H1 (cell line): ENCODE measurements around the gene GDF3. TPM values are rescaled to one million over a fixed set of nuclear protein-coding genes. Genes with fewer than 3 reads are reported as not detected.

Experiments
- CTCF ChIA-PET: fragments of 300-600 bp; sonication (Branson Sonifier 250); formaldehyde crosslinking; loops from one replicate; lab custom pipeline; 2021; ENCODE audit not compliant: partially characterized antibody; lab: Charles Lee
- POLR2A ChIA-PET: fragments of 300-600 bp; sonication (Branson Sonifier 250); formaldehyde crosslinking; loops from one replicate; lab custom pipeline; 2021; ENCODE audit warnings: inconsistent platforms; ENCODE audit not compliant: partially characterized antibody; lab: Charles Lee
- DNase-seq, 2 experiments: peaks; one replicate each; pipeline versions ENCODE4 v3.0.0 to v3.0.0-alpha.2; 2010 to 2022; ENCODE audit warnings: low spot score in 2 of 2, low read depth in 1 of 2, mixed read lengths in 1 of 2
- FAIRE-seq: peaks from 2 replicates; lab custom pipeline; 2011; peaks lifted over from hg19 to GRCh38; lab: Jason Lieb, UNC
- H2AFZ ChIP-seq: 2 replicates; pipeline ENCODE4 v1.8.1; 2012; ENCODE audit warnings: low read length, inconsistent platforms
- H2AK5ac ChIP-seq: 2 replicates; pipeline ENCODE4 v1.6.1; 2013; ENCODE audit warnings: low read depth, low read length
- H2BK120ac ChIP-seq: replicated peaks from 2 replicates; pipeline ENCODE3; 2013; ENCODE audit warnings: low read depth, low read length, inconsistent platforms
- H2BK12ac ChIP-seq: 2 replicates; pipeline ENCODE4 v1.6.1; 2013; ENCODE audit warnings: low read depth, low read length
- H2BK15ac ChIP-seq: 2 replicates; pipeline ENCODE4 v1.6.1; 2013; ENCODE audit warnings: low read length
- H2BK20ac ChIP-seq: 2 replicates; pipeline ENCODE4 v1.6.1; 2013; ENCODE audit warnings: low read length
- H2BK5ac ChIP-seq: 2 replicates; pipeline ENCODE4 v1.6.1; 2013; ENCODE audit warnings: low read depth, low read length
- H3K14ac ChIP-seq: 2 replicates; pipeline ENCODE4 v1.6.1; 2013; ENCODE audit warnings: inconsistent platforms; ENCODE audit not compliant: insufficient read length
- H3K18ac ChIP-seq: 2 replicates; pipeline ENCODE4 v1.6.1; 2013; ENCODE audit warnings: low read length; ENCODE audit errors: extremely low read depth
- H3K23ac ChIP-seq: 2 replicates; pipeline ENCODE4 v1.6.1; 2013; ENCODE audit warnings: inconsistent platforms; ENCODE audit not compliant: insufficient read length
- H3K23me2 ChIP-seq: 2 replicates; pipeline ENCODE4 v1.6.1; 2013; ENCODE audit warnings: low read depth, low read length
- H3K27ac ChIP-seq: 2 replicates; pipeline ENCODE4 v1.6.1; 2011; ENCODE audit warnings: low read depth, low read length, inconsistent platforms
- H3K27me3 ChIP-seq, 4 experiments: replicated peaks in 1 of 4; 1 replicate in 1 of 4; 2 replicates in 3 of 4; pipeline versions ENCODE4 v1.6.1 to v1.8.1; 2011 to 2013; ENCODE audit warnings: low read length in 3 of 4, mild to moderate bottlenecking in 3 of 4, inconsistent platforms in 2 of 4, mixed read lengths in 2 of 4, moderate library complexity in 1 of 4; ENCODE audit not compliant: control insufficient read depth in 3 of 4, insufficient read depth in 3 of 4; ENCODE audit errors: extremely low read depth in 1 of 4
- H3K36me3 ChIP-seq, 4 experiments: 2 replicates each; pipeline versions ENCODE4 v1.6.1 to v1.8.1; 2011 to 2013; ENCODE audit warnings: mild to moderate bottlenecking in 4 of 4, low read length in 3 of 4, moderate library complexity in 2 of 4, control low read depth in 1 of 4, inconsistent platforms in 1 of 4; ENCODE audit not compliant: insufficient read depth in 4 of 4, control insufficient read depth in 2 of 4
- H3K4ac ChIP-seq: replicated peaks from 2 replicates; pipeline ENCODE3; 2013; ENCODE audit warnings: low read length, low read depth, mixed read lengths, inconsistent platforms; ENCODE audit not compliant: insufficient read length
- H3K4me1 ChIP-seq, 4 experiments: replicated peaks in 1 of 4; 1 replicate in 1 of 4; 2 replicates in 3 of 4; pipeline versions ENCODE4 v1.6.1 to v1.8.1; 2011 to 2013; ENCODE audit warnings: low read length in 3 of 4, inconsistent platforms in 2 of 4, mixed read lengths in 1 of 4; ENCODE audit not compliant: insufficient read depth in 4 of 4, control insufficient read depth in 3 of 4
- H3K4me2 ChIP-seq, 2 experiments: 2 replicates each; pipeline versions ENCODE4 v1.6.1 to v1.8.1; 2011 to 2013; ENCODE audit warnings: low read depth in 2 of 2, low read length in 2 of 2, control low read depth in 1 of 2, inconsistent platforms in 1 of 2, mild to moderate bottlenecking in 1 of 2; ENCODE audit not compliant: insufficient read depth in 1 of 2
- H3K4me3 ChIP-seq, 4 experiments: fragments of 200-600, 300-600 bp in 1 of 4; sonication (generic), shearing (Covaris generic), sonication (Bioruptor Twin) in 1 of 4; 2 replicates each; pipeline versions ENCODE4 v1.5.1 to v1.8.1; 2011 to 2016; ENCODE audit warnings: low read length in 4 of 4, low read depth in 3 of 4, control low read depth in 2 of 4, inconsistent platforms in 2 of 4, mild to moderate bottlenecking in 2 of 4, mixed read lengths in 1 of 4, moderate library complexity in 1 of 4; ENCODE audit not compliant: insufficient read depth in 2 of 4; ENCODE audit errors: extremely low read depth in 1 of 4
- H3K56ac ChIP-seq: replicated peaks from 2 replicates; pipeline ENCODE3; 2013; ENCODE audit warnings: low read depth, mild to moderate bottlenecking, mixed read lengths, low read length, inconsistent platforms; ENCODE audit not compliant: insufficient read length
- H3K79me1 ChIP-seq: 2 replicates; pipeline ENCODE4 v1.6.1; 2013; ENCODE audit warnings: low read depth, low read length, control low read depth
- H3K79me2 ChIP-seq, 2 experiments: 2 replicates each; pipeline versions ENCODE4 v1.6.1 to v1.8.1; 2012 to 2013; ENCODE audit warnings: low read length in 2 of 2, mild to moderate bottlenecking in 2 of 2, inconsistent platforms in 1 of 2; ENCODE audit not compliant: insufficient read depth in 2 of 2, control insufficient read depth in 1 of 2
- H3K9ac ChIP-seq, 4 experiments: replicated peaks in 1 of 4; 1 replicate in 1 of 4; 2 replicates in 3 of 4; pipeline versions ENCODE4 v1.6.1 to v1.8.1; 2011 to 2013; ENCODE audit warnings: low read depth in 3 of 4, low read length in 3 of 4, control low read depth in 2 of 4, mild to moderate bottlenecking in 2 of 4, moderate library complexity in 2 of 4, inconsistent platforms in 1 of 4; ENCODE audit errors: extremely low read depth in 1 of 4
- H3K9me3 ChIP-seq, 2 experiments: 2 replicates each; pipeline versions ENCODE4 v1.6.1 to v1.8.1; 2012 to 2013; ENCODE audit warnings: mild to moderate bottlenecking in 2 of 2, moderate library complexity in 2 of 2, control low read depth in 1 of 2, inconsistent platforms in 1 of 2, low read depth in 1 of 2, low read length in 1 of 2, mixed read lengths in 1 of 2; ENCODE audit not compliant: insufficient read depth in 2 of 2
- H4K20me1 ChIP-seq, 2 experiments: replicated peaks in 1 of 2; 2 replicates each; pipeline versions ENCODE3 to v1.8.1; 2011 to 2013; ENCODE audit warnings: inconsistent platforms in 2 of 2, low read length in 2 of 2, mild to moderate bottlenecking in 1 of 2; ENCODE audit not compliant: insufficient read depth in 2 of 2, control insufficient read depth in 1 of 2
- H4K5ac ChIP-seq: 2 replicates; pipeline ENCODE4 v1.6.1; 2013; ENCODE audit warnings: low read length, low read depth, mixed read lengths, inconsistent platforms; ENCODE audit not compliant: insufficient read length
- H4K8ac ChIP-seq: 2 replicates; pipeline ENCODE4 v1.8.0; 2013; ENCODE audit warnings: mild to moderate bottlenecking, moderate library complexity, low read length, inconsistent platforms; ENCODE audit not compliant: insufficient read depth; ENCODE audit errors: extremely low read depth
- H4K91ac ChIP-seq: replicated peaks from 2 replicates; pipeline ENCODE3; 2013; ENCODE audit warnings: low read length, mixed read lengths, inconsistent platforms; ENCODE audit not compliant: insufficient read length
- BACH1 ChIP-seq: IDR thresholded peaks from 2 replicates; pipeline ENCODE4 v1.6.1; 2012; ENCODE audit warnings: low read length, improper control_type of control experiment
- HDAC2 ChIP-seq, 2 experiments: fragments of 300-600 bp in 1 of 2; sonication (generic) in 1 of 2; IDR thresholded peaks; 2 replicates each; pipeline ENCODE4 v1.6.1; 2011 to 2012; ENCODE audit warnings: low read depth in 2 of 2, low read length in 2 of 2, mild to moderate bottlenecking in 2 of 2, moderate library complexity in 2 of 2, borderline replicate concordance in 1 of 2, inconsistent platforms in 1 of 2
- HDAC6 ChIP-seq: IDR thresholded peaks from one replicate; pipeline ENCODE4 v1.7.1; 2012; ENCODE audit warnings: low read depth, mild to moderate bottlenecking, inconsistent platforms, low read length, moderate library complexity
- JUND ChIP-seq: IDR thresholded peaks from 2 replicates; pipeline ENCODE4 v1.6.1; 2011; ENCODE audit warnings: mild to moderate bottlenecking, improper control_type of control experiment, low read length
- KDM4A ChIP-seq: IDR thresholded peaks from one replicate; pipeline ENCODE4 v1.7.1; 2012; ENCODE audit warnings: low read depth, mild to moderate bottlenecking, moderate library complexity, low read length, inconsistent platforms; ENCODE audit not compliant: severe bottlenecking
- NRF1 ChIP-seq: IDR thresholded peaks from 2 replicates; pipeline ENCODE4 v1.6.1; 2011; ENCODE audit warnings: mild to moderate bottlenecking, low read depth, low read length, improper control_type of control experiment
- POLR2A ChIP-seq, 2 experiments: IDR thresholded peaks; 1 replicate in 1 of 2; 2 replicates in 1 of 2; pipeline ENCODE4 v1.6.1; 2011; ENCODE audit warnings: low read depth in 2 of 2, low read length in 2 of 2, mild to moderate bottlenecking in 2 of 2; ENCODE audit errors: control extremely low read depth in 1 of 2
- RBBP5 ChIP-seq: IDR thresholded peaks from 2 replicates; pipeline ENCODE4 v1.7.1; 2012; ENCODE audit warnings: low read depth, mild to moderate bottlenecking, inconsistent platforms, low read length, moderate library complexity, borderline replicate concordance
- RNF2 ChIP-seq: fragments of 200-900, 300-1000 bp; sonication (generic); IDR thresholded peaks from 2 replicates; pipeline ENCODE4 v1.7.1; 2016; ENCODE audit warnings: borderline replicate concordance, low read depth, mild to moderate bottlenecking, antibody characterized with exemption, low read length; ENCODE audit not compliant: poor library complexity, severe bottlenecking; ENCODE audit errors: missing control alignments
- SP2 ChIP-seq: IDR thresholded peaks from 2 replicates; pipeline ENCODE4 v1.6.1; 2012; ENCODE audit warnings: mild to moderate bottlenecking, low read length, inconsistent platforms
- SP4 ChIP-seq: IDR thresholded peaks from 2 replicates; pipeline ENCODE4 v1.6.1; 2012; ENCODE audit warnings: low read length, inconsistent platforms
- TEAD4 ChIP-seq: IDR thresholded peaks from 2 replicates; pipeline ENCODE4 v1.6.1; 2012; ENCODE audit warnings: low read depth, low read length, inconsistent platforms, mixed read lengths
- YY1 ChIP-seq: IDR thresholded peaks from 2 replicates; pipeline ENCODE4 v1.6.1; 2011; ENCODE audit warnings: low read depth, mild to moderate bottlenecking, low read length
- WGBS, 2 experiments: shearing (Covaris generic) in 1 of 2; methylation state at CpG; one replicate each; pipeline versions ENCODE4 v1.1.6 to v1.1.7; 2013 to 2015; ENCODE audit warnings: low lambda C conversion rate in 2 of 2, mixed read lengths in 2 of 2, inconsistent platforms in 1 of 2, low coverage in 1 of 2, missing lambda C conversion rate in 1 of 2; ENCODE audit not compliant: insufficient replicate concordance in 2 of 2, insufficient coverage in 1 of 2, insufficient read length in 1 of 2; ENCODE audit errors: extremely low coverage in 1 of 2, missing lambda C conversion rate in 1 of 2; 5-methylcytosine and 5-hydroxymethylcytosine counted together
- polyA plus RNA-seq, 7 experiments: library from polyadenylated mRNA; depleted of rRNA in 3 of 7; stranded (reverse) in 5 of 7; unstranded in 2 of 7; fragments of >200 nt in 5 of 7; fragments of 200-250 nt in 2 of 7; gene quantifications; 1 replicate in 5 of 7; 2 replicates in 1 of 7; 4 replicates in 1 of 7; pipeline versions ENCODE4 v1.2.1 to v1.2.3, GENCODE V29; 2011 to 2013; ENCODE audit warnings: missing spikeins in 2 of 7, mixed read lengths in 2 of 7
- total RNA-seq: library from RNA; stranded (reverse); fragmentation: NEBNext Ultra II Directional; extraction: Animal tissue kit (Norgen Biotek cat#: 25700); gene quantifications from 2 replicates; pipeline ENCODE4 v1.2.1, GENCODE V29; 2021
- TF ChIP-seq, protein P1 (sequence below): IDR thresholded peaks from 2 replicates; pipeline ENCODE4 v1.6.1; 2011; ENCODE audit warnings: low read length, improper control_type of control experiment

GDF3 gene
- total and polyA plus RNA-seq, 2 of the 8 experiments (the other 6 are each of a cell fraction or from before 2014, with no cell fraction given) = 4.3 to 16.8 TPM

DNA sequence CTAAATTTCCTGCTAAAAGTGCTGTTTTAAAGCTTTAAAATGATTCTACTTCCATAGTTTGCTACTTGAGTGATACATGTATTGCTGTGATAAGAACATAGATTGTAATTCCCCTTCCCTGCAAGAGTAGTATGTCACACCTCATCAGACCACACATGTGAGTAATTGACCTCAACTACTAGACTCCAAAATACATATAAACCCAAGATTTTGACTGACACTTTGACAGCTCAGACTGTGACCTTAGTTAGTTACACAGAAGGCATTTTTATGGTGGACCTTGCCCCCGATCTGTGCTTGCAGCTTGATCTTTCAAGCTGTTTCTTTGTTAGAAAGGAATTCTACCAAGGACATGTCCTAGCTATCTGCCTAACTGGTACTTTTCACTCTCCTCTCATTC, 48.5 kb downstream of the GDF3 start:
- 40% methylated on average over 1 of the region's 1 CpG; no CpG with 5 or more reads in 1 of the 2 experiments for WGBS, 2 experiments
- H2BK12ac ChIP-seq = no peak overlapping the region
- H3K79me2 ChIP-seq = no peaks in the 10 kb centered on the region
- no peak overlapping the region for H4K8ac ChIP-seq
- no peak overlapping the region for H2BK120ac ChIP-seq
- ChIA-PET POLR2A (interaction anchor here (1.2 kb wide), 1 partner anchor 11 kb away, joined by 3 read pairs; no protein-coding TSS in a partner anchor), CTCF (interaction anchor here (0.6 to 3.0 kb wide), 12 partner anchors 10 to 412 kb away, joined by 3 to 22 read pairs (median 5); partner anchors contain the start of gene APOBEC1)
- H3K9ac ChIP-seq = no peak overlapping the region
- FAIRE-seq = no peak
- no peak overlapping the region for H2BK20ac ChIP-seq
- H2BK15ac ChIP-seq = no peak overlapping the region
- H3K4me2 ChIP-seq = no peak overlapping the region
- H4K5ac ChIP-seq = no peak overlapping the region
- H3K23ac ChIP-seq = no peak overlapping the region
- no peaks in the 10 kb centered on the region for H4K20me1 ChIP-seq
- H3K79me1 ChIP-seq = no peaks in the 10 kb centered on the region
- no peaks in the 10 kb centered on the region for H3K27me3 ChIP-seq
- H3K4me3 ChIP-seq = no peak overlapping the region
- H3K14ac ChIP-seq = no peak overlapping the region
- no peak for DNase-seq
- H3K9me3 ChIP-seq = no peaks in the 10 kb centered on the region
- H2AFZ ChIP-seq = 0 out of 2 replicates have a peak overlapping the region, but pooled peaks have one; percentile 59
- H2AK5ac ChIP-seq = no peak overlapping the region
- H3K36me3 ChIP-seq = no peaks in the 10 kb centered on the region
- no peak overlapping the region for H3K4ac ChIP-seq
- no peak overlapping the region for H3K27ac ChIP-seq
- no peak overlapping the region for H4K91ac ChIP-seq
- H3K18ac ChIP-seq = no peak overlapping the region
- no peak overlapping the region for H3K56ac ChIP-seq
- peaks cover 4 to 14% (median 10%) of the 10 kb centered on the region in 4 experiments; a peak in 6 of 7 replicates for H3K4me1 ChIP-seq
- H3K23me2 ChIP-seq = no peaks in the 10 kb centered on the region
- no peak overlapping the region for H2BK5ac ChIP-seq
- TF ChIP-seq KDM4A = no peak
- TF ChIP-seq YY1 = no peak
- TF ChIP-seq RNF2 = no peak
- TF ChIP-seq NRF1 = no peak
- no peak for TF ChIP-seq POLR2A (IDR thresholded peaks at IDR 0.05; ENCODE audit: control extremely low read depth in 1 of 2, low read depth in 2 of 2, low read length in 2 of 2)
- TF ChIP-seq, protein P1, sequence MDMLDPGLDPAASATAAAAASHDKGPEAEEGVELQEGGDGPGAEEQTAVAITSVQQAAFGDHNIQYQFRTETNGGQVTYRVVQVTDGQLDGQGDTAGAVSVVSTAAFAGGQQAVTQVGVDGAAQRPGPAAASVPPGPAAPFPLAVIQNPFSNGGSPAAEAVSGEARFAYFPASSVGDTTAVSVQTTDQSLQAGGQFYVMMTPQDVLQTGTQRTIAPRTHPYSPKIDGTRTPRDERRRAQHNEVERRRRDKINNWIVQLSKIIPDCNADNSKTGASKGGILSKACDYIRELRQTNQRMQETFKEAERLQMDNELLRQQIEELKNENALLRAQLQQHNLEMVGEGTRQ = no peak
- TF ChIP-seq SP2 = no peak
- no peak for TF ChIP-seq RBBP5
- no peak for TF ChIP-seq JUND
- TF ChIP-seq SP4 = no peak
- no peak for TF ChIP-seq HDAC6
- TF ChIP-seq TEAD4 = no peak
- no peak for TF ChIP-seq BACH1
- TF ChIP-seq HDAC2 (IDR thresholded peaks at IDR 0.05; ENCODE audit: borderline replicate concordance in 1 of 2, low read depth in 2 of 2, low read length in 2 of 2) = no peak
